Stimulated activated CD4-positive, alpha-beta T cell treated with anti-CD3 and anti-CD28 coated beads, Interleukin-1b, Interleukin-23, amount 100 ng/mL, for 1 hour (primary cell): Measurements from ENCODE around the gene SECISBP2L.

Experiments
- DNase-seq, 2 donors: peaks; one replicate each; pipeline ENCODE4 v3.0.0-alpha.2; 2020; ENCODE audit warnings: low read depth in 2 of 2

Gene SECISBP2L

DNA sequence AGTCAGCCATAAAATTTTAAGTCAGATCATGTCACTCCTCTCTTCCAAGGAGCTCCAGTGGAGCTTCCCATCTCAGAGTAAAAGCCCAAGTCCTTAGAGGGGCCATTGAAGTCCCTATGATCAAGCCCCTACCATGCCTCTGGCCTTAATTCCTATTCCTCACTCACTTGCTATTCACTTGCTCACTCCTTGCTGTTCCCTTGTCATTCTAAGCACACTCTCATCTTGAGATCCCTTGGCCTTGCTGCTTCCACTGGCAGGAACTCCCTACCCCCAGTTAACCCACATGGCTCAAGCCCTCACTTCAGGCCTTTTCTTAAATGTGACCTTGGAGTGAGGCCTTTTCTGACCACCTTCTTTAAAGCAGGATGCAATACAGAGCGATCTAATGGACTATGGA, 12.3 kb upstream of the SECISBP2L start:
- DNase-seq = no peak

DNA sequence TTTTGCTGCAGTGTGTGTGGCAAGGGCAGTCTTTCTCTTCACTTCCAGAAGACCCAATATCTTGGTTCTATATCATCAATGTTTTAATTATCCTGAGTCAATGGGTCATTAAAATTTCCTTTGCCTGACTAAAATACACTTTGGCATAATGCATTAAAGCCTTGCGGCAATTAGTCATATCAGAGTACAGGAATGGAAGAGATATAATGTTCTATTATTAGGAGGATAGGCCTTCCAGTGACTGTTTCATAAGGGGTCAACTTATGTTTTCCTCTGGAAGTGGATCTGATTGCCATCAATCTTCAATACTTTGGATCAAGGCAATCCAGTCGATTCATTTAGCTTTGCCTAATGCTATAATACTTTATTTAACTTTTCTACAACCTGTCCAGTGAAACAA, 9.4 kb upstream of the SECISBP2L start:
- no peak for DNase-seq

DNA sequence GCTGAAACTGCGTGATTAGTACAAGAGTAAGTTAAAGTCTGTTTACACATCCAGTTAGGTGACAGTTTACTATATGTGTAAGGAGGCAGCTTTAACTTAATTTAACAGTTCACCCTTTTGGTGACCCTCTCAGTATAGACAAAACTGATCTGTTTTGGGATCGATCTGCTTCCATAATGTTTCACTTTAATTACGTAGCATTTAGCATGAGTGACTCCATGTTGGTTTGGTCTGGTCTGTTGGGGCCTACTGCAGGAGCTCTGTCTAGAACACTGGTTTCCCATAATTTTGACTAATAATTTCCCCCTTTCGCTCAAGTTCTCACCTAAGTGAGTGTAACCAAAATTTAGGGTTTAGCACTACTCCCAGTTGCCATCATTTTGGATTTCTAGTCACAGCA, 6.4 kb upstream of the SECISBP2L start:
- DNase-seq = no peak

DNA sequence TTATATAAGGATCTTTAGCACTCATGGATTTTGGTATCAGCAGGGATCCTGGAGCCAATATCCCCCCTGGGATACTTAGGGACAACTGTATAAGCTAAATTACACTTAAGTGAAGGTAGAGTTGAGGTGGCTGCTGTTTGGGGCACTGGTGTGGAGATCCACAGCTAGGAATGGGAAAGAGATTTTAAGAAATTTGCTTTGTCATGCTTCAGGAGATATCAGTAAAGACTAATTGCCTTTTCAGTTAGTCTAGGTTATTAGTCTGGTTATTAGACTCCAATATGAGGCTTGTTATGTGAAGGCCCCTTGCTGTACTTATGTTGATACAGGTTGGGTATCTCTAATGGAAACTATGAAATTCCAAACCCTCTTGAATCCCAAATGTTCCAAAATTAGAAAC, 1.2 kb upstream of the SECISBP2L start:
- no peak for DNase-seq

DNA sequence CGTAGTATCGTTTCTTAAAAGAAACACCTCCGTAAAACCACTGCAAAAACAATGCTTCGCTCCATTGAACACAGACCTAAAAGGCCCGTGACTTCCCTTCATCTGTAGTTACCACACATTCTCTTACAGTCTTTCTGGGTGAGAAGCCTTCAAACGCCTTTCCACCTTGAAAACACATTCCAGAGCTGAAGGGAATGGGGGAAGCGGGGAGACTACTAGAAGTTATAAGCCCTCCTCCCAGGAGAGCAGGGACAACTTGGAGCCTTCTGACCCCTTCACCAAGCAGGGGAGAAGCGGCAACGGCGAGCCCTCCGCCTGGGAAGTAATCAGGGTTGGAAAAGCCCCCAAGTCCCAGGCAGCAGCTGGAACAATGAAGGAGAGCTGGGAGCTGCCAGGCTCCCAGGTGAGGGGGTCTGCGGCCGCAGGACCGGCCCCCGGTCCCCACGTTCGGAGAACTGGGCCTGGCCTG, 461 bp downstream of the SECISBP2L start:
- no peak for DNase-seq

DNA sequence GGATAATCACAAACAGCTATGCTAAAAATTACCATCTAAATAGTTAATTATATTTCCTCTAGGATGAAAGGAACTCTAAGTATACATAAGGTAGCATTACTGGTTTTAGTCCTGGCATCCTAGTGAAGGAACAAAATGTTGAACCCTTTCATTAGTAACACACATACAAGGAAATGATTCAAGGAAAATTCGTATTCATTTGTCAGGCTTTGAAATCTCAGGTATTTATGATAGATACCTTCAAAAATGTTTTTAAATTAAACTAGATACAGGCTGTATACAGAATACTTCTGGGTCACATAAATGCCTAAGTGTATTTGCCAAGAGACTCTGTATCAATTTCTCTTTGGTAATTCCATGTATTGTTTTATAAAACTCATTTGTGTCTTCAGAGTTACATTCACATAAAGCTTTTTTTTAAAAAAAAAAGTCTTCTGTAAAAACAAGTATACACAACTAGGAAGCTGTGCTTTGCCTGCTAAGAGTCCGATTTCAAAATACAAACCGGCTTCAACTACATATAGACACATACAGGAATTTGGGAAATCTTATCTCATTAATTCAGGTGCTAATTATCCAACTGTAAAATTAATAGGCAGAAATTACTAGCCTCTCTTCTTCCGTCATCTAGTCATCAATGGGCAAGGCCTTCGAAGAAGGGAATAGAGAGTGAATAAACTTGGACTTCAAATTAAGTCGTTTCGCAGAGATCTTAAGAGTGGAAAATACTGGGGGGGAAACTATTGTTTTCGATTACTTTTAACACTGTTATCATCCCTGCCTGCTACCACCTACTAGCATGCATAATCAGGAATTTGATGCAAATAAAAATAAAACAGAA, 1.3 kb downstream of the SECISBP2L start:
- DNase-seq = no peak

DNA sequence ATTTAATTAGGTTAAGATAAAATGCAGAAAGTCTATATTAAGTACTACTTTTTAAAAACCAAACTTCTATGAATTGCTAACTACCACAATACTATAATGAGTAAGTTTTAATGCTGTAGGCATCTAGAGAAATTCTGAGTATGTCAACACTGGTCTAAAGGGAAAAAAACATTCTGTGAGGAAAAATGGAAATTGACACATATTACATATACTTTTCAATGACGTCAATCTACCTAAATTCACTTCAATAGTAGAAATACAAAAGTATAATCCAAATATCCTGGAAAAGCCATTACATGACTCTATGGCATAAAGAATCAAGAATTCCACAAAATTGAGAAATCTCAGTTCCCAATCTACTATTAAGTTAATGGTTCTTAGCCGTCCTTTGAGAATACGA, 2.2 kb downstream of the SECISBP2L start:
- no peak for DNase-seq

DNA sequence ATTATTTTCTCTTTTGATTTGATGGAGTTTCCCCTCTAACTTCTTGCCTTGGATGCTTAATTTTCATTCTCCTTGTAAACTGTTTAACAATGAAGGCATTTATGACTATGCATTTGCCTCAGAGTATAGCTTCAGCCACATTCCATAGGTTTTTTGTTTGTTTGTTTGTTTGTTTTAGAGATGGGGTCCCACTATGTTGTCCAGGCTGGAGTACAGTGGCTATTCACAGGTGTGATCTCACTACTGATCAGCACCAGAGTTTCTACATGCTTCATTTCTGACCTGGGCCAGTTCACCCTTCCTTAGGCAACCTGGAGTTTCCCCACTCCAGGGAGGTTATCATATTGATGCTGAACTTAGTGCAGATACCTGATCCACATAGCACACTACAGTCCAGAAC, 4.1 kb downstream of the SECISBP2L start:
- DNase-seq = no peak

DNA sequence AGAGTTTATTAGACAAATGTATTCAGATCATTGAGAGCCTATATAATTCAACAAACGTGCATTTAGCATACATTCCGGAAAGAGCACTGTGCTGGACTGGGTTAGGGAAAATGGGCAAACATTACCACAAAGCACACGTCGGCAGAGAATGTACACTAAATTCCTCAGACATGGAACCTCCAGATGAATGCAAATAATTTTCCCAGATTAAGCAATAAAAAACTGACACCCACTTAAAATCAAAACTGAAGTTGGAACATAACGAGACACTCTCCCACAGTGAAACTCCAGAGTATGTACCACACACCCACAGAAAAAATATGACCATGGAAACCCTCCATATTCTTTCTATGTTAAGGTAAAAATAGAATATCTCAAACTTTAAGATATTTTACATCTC, 4.8 kb downstream of the SECISBP2L start:
- no peak for DNase-seq

DNA sequence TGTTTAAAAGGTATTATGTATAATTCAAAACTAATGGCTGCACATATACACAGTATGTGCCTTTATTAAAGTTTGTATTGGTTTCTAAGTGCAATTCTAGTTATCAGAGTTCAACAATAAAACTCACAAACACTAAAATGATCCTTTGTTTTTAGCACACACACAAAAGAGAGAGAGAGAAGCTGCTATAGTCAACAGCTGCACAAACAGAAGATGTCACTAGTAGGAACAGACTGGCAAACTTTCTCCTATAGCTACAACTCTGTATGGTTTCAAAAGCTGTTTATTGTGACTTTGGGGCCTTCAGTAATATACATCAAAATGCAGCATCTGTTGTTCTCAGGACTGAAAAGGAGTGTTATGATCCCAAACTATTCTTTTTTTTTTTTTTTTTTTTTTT, 6.1 kb downstream of the SECISBP2L start:
- DNase-seq = no peak

DNA sequence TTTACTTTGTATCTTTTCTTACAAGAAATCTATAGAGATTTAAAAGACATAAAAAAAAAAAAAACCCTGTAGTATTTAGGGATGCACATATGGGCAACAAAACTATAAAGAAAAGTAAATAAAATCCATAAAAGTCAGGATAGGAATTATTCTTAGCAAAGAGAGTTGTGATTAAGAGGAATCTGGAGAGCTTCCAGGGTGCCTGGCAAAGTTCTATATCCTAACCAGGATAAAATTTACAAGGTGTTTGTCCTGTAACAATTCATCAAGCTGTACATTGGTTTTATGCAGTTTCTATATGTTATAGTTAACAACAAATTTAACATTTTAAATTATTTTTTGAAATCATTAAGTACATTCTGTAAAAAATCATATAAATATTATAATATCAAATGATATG, 7.9 kb downstream of the SECISBP2L start:
- DNase-seq = no peak

DNA sequence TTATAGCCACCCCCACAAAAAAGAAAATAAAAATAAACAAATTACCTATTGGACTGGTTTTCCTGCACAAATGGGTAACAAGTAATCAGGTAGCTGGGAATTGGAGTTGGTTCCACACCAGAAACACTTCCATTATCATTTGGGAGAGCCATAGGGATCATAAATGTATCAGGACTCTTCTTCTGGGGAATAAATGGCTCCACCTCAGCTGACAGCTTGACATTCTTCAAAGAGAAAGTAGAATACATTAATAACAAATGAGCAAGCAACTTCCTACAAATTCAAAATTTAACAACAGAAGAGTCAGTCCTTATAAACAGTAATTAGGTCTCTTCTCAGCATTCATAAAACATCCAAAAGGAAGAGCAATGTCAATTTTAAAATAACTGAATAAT, 8.7 kb downstream of the SECISBP2L start:
- DNase-seq = no peak

DNA sequence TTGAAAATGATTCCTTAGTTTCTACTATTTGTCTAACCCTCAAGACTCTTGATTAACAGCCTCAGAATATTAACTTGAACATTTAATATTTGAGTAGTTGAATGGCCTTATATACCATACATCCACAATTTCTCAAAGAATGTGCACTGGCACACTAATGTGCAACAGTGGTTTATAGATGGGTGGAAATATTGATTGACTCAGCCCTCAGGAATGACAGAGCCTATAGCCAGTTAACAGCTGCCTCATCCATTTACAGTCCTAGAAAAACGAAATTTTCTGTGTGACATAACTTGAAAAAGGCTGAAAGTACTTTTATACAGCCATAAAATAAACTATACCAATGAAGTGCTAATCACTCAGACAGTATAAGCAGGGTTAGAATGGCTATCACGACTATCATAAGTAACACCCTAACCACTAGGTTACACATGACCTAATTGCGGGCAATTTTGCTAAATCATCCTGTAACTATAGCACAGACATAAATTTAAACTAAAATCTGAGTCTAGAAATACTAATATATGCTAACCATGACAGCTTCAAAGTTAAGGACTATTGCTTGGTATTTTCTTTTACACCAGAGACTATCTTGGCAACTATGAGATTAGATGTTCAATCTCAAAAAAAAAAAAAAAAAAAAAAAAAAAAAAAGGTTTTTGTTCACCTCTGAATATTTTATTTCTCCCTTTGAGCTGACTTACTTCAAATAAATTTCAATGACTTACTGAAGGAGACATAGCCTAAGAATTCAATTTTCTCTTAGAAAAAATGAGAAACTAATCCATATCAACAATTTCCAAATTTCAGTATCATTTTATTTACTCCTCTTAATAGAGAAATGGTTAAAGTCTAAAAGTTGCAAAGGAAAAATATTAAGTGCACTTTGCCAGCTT, 9.3 kb downstream of the SECISBP2L start:
- no peak for DNase-seq

DNA sequence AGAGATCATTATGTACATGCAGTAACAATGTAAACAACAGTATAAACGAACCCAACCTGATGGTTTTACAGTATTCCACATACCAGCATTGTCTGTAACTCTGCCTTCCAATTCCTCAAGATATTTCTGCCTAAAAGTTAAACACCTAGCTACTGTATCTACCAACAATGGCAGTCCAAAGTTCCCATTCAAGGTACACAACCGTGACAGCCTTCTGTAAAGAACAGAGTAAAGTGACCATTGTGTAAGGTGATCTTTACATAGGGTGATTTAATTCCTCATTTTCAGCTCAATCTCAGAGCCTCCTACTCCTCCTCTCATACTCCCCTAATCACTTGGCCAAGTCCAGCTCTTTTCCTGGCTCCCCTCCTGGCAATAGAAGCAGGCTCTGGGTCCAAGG, 10.4 kb downstream of the SECISBP2L start:
- no peak for DNase-seq

DNA sequence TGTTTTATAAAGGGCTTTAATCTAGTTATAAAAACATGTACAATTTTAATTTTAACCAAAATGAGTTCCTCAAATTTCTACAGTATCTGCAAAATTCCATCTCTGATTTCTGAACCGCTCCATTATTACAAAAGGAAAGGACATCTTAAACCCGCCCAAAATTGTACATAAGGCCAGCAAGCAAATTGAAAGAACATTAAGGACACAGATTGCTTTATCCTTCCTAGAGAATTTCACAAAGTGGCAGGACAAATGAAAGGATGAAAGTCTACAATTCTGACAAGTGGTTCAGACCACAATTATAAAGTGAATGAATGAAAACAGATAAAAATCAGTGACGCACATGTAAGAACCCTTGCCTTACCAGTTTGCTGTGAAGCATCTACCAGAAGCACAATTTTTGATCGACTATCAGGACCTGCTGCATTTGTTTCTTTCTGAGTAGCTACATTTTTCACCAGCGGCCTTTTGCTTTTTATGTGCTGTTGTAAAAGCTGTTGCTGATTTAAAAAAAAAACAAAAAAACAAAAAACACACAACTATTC, 13.6 kb downstream of the SECISBP2L start:
- no peak for DNase-seq

DNA sequence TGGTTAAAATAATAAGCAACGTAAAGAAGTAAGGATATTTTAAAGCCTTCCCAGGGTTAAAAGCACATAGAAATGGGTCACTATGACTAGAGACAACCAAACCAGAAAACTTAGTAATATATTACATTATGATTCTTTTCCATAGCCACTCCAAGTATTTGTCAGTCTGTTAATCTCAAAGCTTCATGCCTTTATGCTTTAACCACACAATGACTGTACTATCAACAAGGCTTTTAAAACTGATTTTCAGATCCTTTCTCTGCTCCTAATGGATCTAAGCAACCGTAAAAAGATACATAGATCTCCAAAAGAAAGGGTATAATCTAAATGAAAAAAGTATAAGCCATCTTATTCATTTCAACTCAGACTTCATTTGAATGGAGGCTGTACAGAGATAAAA, 14.4 kb downstream of the SECISBP2L start:
- no peak for DNase-seq

DNA sequence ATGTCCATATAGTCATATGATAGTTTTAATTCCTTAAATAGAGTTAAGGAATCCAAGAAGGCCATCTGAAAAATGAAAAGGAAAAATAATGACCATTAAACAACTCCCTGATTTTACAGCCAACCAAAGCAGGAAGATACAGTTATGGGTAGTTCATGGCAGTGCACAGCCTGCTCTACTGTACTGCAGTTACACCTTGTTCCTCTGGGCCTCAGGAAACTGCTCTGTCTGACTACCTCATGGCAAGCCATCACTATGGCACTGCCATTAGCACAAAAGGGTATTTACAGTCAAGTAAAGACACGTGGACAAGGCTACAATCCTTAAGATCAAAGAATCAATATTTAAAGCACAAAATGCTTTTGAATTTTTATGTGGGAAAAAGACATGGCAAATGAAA, 19.5 kb downstream of the SECISBP2L start:
- DNase-seq = no peak

DNA sequence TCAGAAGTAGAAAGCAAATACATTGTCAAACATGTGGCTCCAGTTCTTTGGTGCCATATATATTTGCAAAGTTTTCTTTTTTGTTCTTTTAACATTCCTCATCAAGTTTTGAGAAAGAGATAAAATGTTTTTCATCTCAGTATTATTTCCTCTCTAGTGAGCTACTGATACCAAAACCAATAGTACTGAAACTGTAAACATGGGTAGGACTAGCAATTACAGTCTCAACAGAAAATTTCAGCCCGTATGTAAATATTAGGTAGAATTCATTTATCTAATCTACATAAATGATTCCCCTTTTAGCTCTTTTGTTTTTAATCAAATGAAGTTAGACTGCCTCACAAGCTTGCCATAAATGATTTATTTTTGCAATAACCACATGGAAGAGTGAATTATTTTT, 21.4 kb downstream of the SECISBP2L start:
- no peak for DNase-seq

DNA sequence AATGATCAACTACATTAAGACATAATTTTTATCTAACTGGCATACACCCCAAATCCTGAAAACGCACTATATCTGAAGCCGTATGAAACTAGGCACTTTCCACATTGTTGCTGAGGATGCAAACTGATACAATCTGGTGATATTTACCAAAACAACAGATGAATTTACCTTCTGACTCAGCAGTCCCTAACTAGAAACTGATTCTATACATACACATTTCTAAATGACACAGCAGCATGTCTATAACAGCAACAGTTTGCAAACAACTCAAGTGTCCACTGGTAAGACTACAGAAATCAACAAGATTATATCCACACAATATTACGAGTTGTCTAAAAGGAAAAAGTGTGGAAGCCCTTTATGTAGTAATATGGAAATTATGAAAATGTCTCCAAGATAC, 22.9 kb downstream of the SECISBP2L start:
- DNase-seq = no peak

DNA sequence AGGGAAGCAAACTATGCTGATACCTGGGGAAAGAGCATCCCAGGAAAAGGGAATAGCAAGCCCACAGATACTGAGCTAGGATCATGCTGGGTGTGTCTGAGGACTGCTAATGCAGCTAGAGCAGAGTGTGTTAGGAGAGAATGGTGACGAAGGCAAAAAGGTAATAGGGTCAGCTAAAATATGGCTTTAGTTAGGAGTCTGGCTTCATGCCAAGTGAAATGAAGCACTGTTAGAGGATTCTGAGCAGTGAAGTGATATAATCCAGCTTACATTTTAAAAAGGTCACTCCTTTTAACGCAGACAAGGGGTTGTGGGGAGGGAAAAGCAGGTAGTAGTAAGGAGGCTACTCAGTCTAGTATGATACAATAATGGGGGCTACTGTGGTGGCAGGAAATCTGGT, 30.4 kb downstream of the SECISBP2L start:
- no peak for DNase-seq

DNA sequence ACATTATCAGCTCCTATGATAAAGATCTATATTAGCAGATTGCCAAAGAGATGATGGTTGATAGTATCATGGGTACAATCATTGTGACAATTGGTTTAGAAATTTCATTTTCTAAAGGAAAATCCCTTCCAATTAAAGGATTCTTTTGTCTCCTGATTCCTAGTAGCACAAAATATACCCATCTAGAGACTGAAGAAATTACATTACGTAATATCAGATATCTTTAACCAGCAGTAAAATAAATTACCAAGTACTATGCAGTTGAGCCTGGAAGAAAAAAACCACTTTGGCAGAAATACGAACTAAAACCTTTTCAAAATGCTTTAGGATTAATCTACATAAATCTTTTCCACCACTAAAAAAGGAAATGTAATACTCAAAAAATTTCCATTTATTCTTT, 46.9 kb downstream of the SECISBP2L start:
- no peak for DNase-seq

DNA sequence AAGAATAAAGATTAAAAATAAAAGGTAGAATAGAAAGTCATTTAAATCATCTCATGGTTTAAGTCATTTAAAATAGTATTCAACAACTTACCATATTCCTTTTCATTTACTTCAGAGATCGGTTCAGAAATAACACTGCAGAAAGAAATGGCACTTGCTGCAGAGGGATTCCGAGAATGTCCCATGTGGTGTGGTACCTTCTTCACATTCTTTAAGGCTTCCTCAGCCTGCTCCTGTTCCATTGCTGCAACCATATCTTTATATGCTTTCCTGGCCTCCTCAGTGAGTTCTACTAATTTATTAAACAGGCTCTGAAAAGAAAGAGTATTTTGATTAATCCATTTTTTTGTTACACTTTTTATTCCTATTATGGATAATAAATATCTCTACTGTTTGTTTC, 50.0 kb downstream of the SECISBP2L start:
- no peak for DNase-seq

DNA sequence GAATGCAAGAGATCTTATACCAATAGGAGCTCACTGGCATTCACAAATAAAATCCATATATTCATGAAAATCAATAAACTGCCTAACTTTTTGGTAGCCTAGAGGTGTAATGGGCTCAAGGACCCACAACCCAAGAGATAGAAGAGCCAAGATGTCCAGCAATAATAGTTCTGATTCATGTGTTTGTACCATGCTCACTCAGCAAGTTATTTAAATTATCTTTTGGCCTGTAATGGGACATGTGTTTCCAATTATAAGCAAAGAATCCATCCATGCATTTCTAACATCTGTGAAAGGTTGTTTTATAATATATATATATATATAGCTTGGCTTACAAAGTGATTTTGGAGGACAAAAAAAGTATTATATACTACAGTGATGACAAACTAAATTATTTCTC, 52.9 kb downstream of the SECISBP2L start:
- DNase-seq = no peak
